OCI-LY3 (cell line): ENCODE measurements around the gene JOSD2.
"Not testable (repeated sequence)": the region's sequence is repeated elsewhere in the genome, so short reads cannot be mapped to it uniquely, and the experiment has no call there.

ENCODE experiments used
- H2AFZ ChIP-seq: fragments of 200-600, 300-600 bp; shearing (Covaris generic); 2 replicates; pipeline ENCODE4 v1.6.0; 2014; ENCODE audit warnings: antibody characterized with exemption, low read depth, low read length
- H3K27ac ChIP-seq: fragments of 200-600, 300-600 bp; sonication (generic); 2 replicates; pipeline ENCODE4 v1.5.1; 2014; ENCODE audit warnings: mild to moderate bottlenecking, low read length, moderate library complexity, mixed read lengths
- H3K27me3 ChIP-seq: fragments of 200-600, 300-600 bp; sonication (generic); 2 replicates; pipeline ENCODE4 v1.6.1; 2014; ENCODE audit warnings: low read depth, low read length, mixed read lengths
- H3K36me3 ChIP-seq: fragments of 200-600, 300-600 bp; sonication (generic); replicated peaks from 2 replicates; pipeline ENCODE3; 2014; ENCODE audit warnings: low read depth, low read length, mixed read lengths
- H3K4me1 ChIP-seq: fragments of 300-600, 200-600 bp; sonication (generic); 2 replicates; pipeline ENCODE4 v1.6.1; 2014; ENCODE audit warnings: low read length, mixed read lengths
- H3K4me2 ChIP-seq: fragments of 200-600, 300-600 bp; sonication (generic); 2 replicates; pipeline ENCODE4 v1.6.1; 2014; ENCODE audit warnings: low read length, mixed read lengths
- H3K4me3 ChIP-seq: fragments of 300-600, 200-600 bp; sonication (generic); 2 replicates; pipeline ENCODE4 v1.5.1; 2014; ENCODE audit warnings: antibody characterized with exemption, mild to moderate bottlenecking, low read length, moderate library complexity
- H3K79me2 ChIP-seq: fragments of 300-600, 200-600 bp; shearing (Covaris generic); 2 replicates; pipeline ENCODE4 v1.6.1; 2014; ENCODE audit warnings: mild to moderate bottlenecking, low read length, mixed read lengths
- H3K9ac ChIP-seq: fragments of 300-600, 200-600 bp; shearing (Covaris generic); 2 replicates; pipeline ENCODE4 v1.6.0; 2014; ENCODE audit warnings: mild to moderate bottlenecking, low read length, moderate library complexity
- H3K9me3 ChIP-seq: fragments of 200-600, 300-600 bp; shearing (Covaris generic); 2 replicates; pipeline ENCODE4 v1.6.1; 2014; ENCODE audit warnings: low read length, mixed read lengths; ENCODE audit not compliant: insufficient read depth
- H4K20me1 ChIP-seq: fragments of 200-600, 300-600 bp; sonication (generic); 2 replicates; pipeline ENCODE4 v1.6.1; 2016; ENCODE audit warnings: low read length, mixed read lengths; ENCODE audit not compliant: insufficient read depth
- EZH2phosphoT487 ChIP-seq: fragments of 200-600 bp; shearing (Covaris generic); IDR thresholded peaks from 2 replicates; pipeline ENCODE4 v1.6.1; 2018; ENCODE audit warnings: antibody characterized with exemption, mixed run types, low read depth
- TF ChIP-seq, protein P1 (sequence below): fragments of 200-600, 300-600 bp; sonication (generic); IDR thresholded peaks from 2 replicates; pipeline ENCODE4 v1.5.1; 2014; ENCODE audit warnings: antibody characterized with exemption, low read length, low read depth

Gene JOSD2

DNA sequence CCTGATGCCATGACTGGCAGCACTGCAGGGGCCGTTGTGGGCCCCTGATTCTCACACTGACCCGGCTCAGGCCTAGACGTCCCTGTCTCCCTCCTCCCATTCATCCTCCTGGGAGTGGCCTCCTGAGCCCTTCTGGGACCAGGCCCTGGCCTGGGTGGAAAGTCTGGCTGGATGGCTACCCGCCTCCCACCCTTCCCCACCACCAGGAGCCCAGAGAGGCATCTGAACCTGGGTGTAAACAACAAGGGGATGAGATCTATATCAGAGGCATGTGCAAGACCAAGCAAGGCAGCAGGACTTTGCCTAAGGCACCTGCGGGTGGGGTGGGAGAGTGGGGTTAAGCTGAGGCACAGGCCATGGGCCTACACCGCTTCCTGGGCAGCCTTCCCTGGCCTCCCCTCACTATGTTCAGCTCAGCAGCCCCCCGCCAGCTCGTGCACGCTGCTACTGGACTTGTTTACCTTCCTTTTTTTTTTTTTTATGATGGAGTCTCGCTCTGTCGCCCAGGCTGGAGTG lies 24.7 kb upstream of the JOSD2 start:
- Histone ChIP-seq H3K9me3 (peaks cover 5% of the 10 kb centered on the region; the same call in 1 of the 2 replicates), H3K36me3 (peaks cover 3% of the 10 kb centered on the region), H4K20me1 (no peaks in the 10 kb centered on the region), H3K27ac (no peak overlapping the region), H2AFZ (no peak overlapping the region), H3K4me1 (peaks cover 4% of the 10 kb centered on the region; the same call in 1 of the 2 replicates), H3K27me3 (no peaks in the 10 kb centered on the region; the same call in 1 of the 2 replicates), H3K9ac (no peak overlapping the region), H3K4me3 (no peak overlapping the region), H3K4me2 (no peak overlapping the region), H3K79me2 (no peaks in the 10 kb centered on the region)
- TF ChIP-seq, protein P1, sequence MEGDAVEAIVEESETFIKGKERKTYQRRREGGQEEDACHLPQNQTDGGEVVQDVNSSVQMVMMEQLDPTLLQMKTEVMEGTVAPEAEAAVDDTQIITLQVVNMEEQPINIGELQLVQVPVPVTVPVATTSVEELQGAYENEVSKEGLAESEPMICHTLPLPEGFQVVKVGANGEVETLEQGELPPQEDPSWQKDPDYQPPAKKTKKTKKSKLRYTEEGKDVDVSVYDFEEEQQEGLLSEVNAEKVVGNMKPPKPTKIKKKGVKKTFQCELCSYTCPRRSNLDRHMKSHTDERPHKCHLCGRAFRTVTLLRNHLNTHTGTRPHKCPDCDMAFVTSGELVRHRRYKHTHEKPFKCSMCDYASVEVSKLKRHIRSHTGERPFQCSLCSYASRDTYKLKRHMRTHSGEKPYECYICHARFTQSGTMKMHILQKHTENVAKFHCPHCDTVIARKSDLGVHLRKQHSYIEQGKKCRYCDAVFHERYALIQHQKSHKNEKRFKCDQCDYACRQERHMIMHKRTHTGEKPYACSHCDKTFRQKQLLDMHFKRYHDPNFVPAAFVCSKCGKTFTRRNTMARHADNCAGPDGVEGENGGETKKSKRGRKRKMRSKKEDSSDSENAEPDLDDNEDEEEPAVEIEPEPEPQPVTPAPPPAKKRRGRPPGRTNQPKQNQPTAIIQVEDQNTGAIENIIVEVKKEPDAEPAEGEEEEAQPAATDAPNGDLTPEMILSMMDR = no peak
- no peak for TF ChIP-seq EZH2phosphoT487

DNA sequence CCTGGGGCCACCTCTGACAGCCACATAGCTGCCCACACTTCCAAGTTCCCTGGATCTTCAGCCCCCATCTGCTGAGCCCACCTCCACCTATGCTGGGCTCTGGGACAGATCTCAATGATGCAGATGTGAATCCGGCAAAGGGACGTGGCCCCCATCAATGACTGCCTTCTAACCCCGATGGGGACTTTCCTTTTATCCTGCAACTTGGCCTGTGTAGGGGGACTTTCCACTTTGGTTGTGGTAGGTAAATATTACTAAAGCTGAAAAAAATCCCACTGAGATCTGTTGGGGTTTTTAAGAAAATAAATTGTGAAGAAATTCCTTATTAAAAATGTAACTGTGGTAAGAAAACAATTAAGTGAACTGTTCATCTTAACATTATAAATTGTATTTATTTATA lies 23.5 kb upstream of the JOSD2 start:
- H3K4me2 ChIP-seq = no peak overlapping the region
- H3K9me3 ChIP-seq = peaks cover 5% of the 10 kb centered on the region; the same call in 1 of the 2 replicates
- H4K20me1 ChIP-seq = no peaks in the 10 kb centered on the region
- H3K36me3 ChIP-seq = peaks cover 3% of the 10 kb centered on the region
- no peak for TF ChIP-seq EZH2phosphoT487
- TF ChIP-seq, protein P1 = no peak
- no peak overlapping the region for H3K9ac ChIP-seq
- no peak overlapping the region for H3K27ac ChIP-seq
- H3K27me3 ChIP-seq = no peaks in the 10 kb centered on the region; the same call in 1 of the 2 replicates
- H3K79me2 ChIP-seq = no peaks in the 10 kb centered on the region
- peaks cover 4% of the 10 kb centered on the region; the same call in 1 of the 2 replicates for H3K4me1 ChIP-seq
- no peak overlapping the region for H3K4me3 ChIP-seq
- H2AFZ ChIP-seq = no peak overlapping the region

DNA sequence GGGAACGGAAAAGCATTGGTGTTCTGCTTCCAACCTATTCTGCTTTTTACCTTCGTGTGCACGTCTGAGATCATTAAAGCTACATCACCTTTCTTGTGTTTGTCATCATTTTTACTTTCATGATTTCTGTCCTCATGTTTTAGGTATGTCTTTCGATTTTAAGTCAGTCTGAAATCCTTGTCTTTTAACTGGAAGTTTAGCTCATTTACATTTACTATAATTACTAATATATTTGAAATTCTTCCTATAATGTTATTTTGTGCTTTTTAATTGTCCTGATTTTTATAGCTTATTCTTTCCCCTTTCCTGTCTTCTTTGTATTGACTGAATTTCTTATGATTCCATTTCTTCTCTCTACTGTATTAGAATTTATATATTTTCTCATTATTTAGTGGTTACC lies 22.0 kb upstream of the JOSD2 start:
- Histone ChIP-seq H4K20me1 (no peaks in the 10 kb centered on the region), H3K36me3 (peaks cover 3% of the 10 kb centered on the region), H3K4me2 (no peak overlapping the region), H3K4me1 (peaks cover 4% of the 10 kb centered on the region; the same call in 1 of the 2 replicates), H3K79me2 (no peaks in the 10 kb centered on the region), H3K9me3 (peaks cover 5% of the 10 kb centered on the region; the same call in 1 of the 2 replicates), H3K4me3 (no peak overlapping the region), H2AFZ (no peak overlapping the region), H3K9ac (no peak overlapping the region), H3K27me3 (no peaks in the 10 kb centered on the region; the same call in 1 of the 2 replicates), H3K27ac (no peak overlapping the region)
- TF ChIP-seq, protein P1 = no peak
- no peak for TF ChIP-seq EZH2phosphoT487

DNA sequence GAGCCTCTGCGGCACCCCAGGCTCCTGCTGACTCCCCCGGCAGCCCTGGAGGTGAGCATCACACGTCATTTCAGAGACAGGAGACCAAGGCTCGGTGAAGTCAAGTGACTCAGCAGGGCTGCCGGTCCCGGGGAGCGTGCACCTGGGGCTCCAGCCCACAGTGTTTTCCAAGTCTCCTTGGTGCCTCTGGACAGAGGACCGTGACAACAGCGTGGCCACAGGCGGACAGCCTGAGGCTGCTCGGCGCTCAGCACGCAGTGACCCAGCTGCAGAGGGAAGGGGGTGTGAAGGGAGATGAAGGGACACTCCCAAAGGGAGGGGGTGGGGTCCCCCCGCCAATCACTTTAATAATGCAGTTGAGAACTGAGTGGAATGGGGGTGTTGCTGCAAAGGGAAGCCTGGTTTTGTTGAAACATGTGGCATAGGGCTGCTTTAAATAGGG lies 20.2 kb upstream of the JOSD2 start:
- peaks cover 5% of the 10 kb centered on the region; the same call in 1 of the 2 replicates for H3K9me3 ChIP-seq
- H2AFZ ChIP-seq = no peak overlapping the region
- no peak overlapping the region for H3K4me2 ChIP-seq
- H3K27ac ChIP-seq = no peak overlapping the region
- TF ChIP-seq, protein P1 = no peak
- TF ChIP-seq EZH2phosphoT487 = no peak
- no peaks in the 10 kb centered on the region; the same call in 1 of the 2 replicates for H3K27me3 ChIP-seq
- H3K4me1 ChIP-seq = peaks cover 4% of the 10 kb centered on the region; the same call in 1 of the 2 replicates
- H3K4me3 ChIP-seq = no peak overlapping the region
- peaks cover 3% of the 10 kb centered on the region for H3K36me3 ChIP-seq
- no peak overlapping the region for H3K9ac ChIP-seq
- no peaks in the 10 kb centered on the region for H4K20me1 ChIP-seq
- no peaks in the 10 kb centered on the region for H3K79me2 ChIP-seq

DNA sequence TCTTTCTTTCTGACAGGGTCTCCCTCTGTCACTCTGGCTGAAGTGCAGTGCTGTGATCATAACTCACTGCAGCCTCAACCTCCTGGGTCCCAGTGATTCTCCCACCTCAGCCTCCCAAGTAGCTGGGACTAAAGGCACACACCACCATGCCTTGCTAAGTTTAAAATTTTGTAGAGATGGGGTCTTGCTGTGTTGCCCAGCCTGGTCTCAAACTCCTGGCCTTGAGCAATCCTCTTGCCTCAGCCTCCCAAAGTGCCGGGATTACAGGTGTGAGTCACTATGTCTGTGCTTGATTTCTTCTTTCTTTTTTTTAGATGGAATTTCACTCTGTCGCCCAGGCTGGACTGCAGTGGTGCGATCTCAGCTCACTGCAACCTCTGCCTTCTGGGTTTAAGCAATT lies 17.1 kb upstream of the JOSD2 start:
- not testable (repeated sequence) for H3K27me3 ChIP-seq, H3K4me3 ChIP-seq, H3K9ac ChIP-seq, H3K9me3 ChIP-seq, H3K36me3 ChIP-seq, H2AFZ ChIP-seq, H3K4me2 ChIP-seq, H3K27ac ChIP-seq, H3K4me1 ChIP-seq, H4K20me1 ChIP-seq, H3K79me2 ChIP-seq
